Activated naive CD8-positive, alpha-beta T cell (primary cell): ENCODE measurements around the gene NOTO.
"Not testable (repeated sequence)": the region's sequence is repeated elsewhere in the genome, so short reads cannot be mapped to it uniquely, and the experiment has no call there.

ENCODE experiments used
- H3K27ac Mint-ChIP-seq: one replicate; pipeline ENCODE4 v1.8.0; 2021; ENCODE audit warnings: mixed read lengths
- H3K27me3 Mint-ChIP-seq: one replicate; pipeline ENCODE4 v1.8.0; 2021; ENCODE audit warnings: mixed read lengths
- H3K36me3 Mint-ChIP-seq: one replicate; pipeline ENCODE4 v1.8.0; 2021; ENCODE audit warnings: mixed read lengths
- H3K4me1 Mint-ChIP-seq: one replicate; pipeline ENCODE4 v1.8.0; 2021; ENCODE audit warnings: low read depth, mixed read lengths
- H3K4me3 Mint-ChIP-seq: one replicate; pipeline ENCODE4 v1.8.0; 2021; ENCODE audit warnings: mild to moderate bottlenecking, mixed read lengths
- H3K9me3 Mint-ChIP-seq: one replicate; pipeline ENCODE4 v1.8.0; 2021; ENCODE audit warnings: low read depth, mixed read lengths

The NOTO gene, protein sequence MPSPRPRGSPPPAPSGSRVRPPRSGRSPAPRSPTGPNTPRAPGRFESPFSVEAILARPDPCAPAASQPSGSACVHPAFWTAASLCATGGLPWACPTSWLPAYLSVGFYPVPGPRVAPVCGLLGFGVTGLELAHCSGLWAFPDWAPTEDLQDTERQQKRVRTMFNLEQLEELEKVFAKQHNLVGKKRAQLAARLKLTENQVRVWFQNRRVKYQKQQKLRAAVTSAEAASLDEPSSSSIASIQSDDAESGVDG

DNA sequence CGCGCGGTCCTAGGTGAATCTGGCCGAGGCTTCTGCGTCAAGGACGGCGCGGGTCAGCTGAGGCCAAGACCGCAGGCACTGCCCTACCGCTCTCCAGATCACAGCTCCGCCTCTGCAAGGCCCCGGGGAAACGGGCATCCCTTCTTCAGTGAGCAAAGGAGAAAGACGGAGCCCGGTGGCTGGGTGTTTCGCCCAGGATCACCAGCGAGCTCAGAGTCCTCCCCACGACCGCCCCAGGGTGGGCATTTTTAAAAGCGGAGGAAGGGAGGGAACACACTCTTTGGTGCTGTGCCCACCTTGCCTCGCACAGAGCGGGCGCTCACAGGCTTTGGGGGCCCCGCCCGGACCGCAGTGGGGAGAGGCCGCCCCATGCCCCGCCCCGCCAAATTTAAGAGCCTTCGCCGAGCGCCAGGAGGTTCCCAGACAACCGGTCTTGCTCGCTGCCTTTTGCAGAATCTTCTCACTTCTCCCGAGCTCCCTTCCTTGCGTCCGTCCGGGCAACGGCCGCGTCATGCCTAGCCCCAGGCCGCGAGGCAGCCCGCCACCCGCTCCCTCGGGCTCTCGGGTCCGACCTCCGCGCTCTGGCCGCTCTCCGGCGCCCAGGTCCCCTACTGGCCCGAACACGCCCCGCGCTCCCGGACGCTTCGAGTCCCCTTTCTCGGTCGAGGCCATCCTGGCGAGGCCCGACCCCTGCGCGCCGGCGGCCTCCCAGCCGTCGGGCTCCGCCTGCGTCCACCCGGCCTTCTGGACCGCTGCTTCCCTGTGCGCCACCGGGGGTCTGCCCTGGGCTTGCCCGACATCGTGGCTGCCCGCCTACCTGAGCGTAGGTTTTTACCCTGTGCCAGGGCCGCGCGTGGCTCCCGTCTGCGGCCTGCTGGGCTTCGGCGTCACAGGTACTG lies at the start of gene NOTO:
NOTO (plus strand) TSS at position 419 of the 899 bp plus-strand sequence; CDS start at position 512, 93 bp downstream.
- H3K4me1 Mint-ChIP-seq = peaks cover 3% of the 10 kb centered on the region
- no peaks in the 10 kb centered on the region for H3K36me3 Mint-ChIP-seq
- peaks cover 23% of the 10 kb centered on the region for H3K27me3 Mint-ChIP-seq
- peak within 1 kb of the TSS; percentile 76 for H3K4me3 Mint-ChIP-seq
- H3K27ac Mint-ChIP-seq = no peak within 1 kb of the TSS
- H3K9me3 Mint-ChIP-seq = no peaks in the 10 kb centered on the region

DNA sequence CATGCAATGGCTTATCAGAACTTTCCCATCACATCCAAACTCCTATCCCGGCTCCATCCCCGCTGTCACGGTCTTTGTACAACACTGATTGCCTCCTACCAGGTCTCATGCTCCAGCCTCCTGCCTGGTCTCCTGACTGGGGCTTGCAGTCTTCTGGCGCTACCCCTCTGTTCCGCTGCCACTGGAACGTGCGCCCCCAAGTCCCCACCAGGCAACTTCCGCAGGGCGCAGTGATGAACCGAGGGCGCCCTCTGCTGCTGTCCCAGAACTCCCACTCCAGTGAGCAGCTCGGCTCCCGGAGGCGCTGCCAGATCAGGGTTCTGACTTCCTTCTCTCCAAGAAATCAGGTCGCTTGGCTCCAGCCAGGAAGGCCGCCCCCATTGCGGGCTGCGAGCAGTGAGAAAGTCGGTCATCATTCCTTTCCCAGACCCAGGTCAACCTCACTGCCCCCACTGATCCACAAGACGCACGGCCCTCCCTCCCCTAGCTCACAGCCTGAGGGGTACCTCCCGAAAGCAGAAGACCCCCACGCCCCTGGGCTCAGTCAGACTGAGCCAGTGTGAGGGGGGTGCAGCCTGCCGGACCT lies 45.7 kb upstream of the NOTO start:
- Mint-ChIP-seq H3K4me3 (no peak overlapping the region), H3K27me3 (peaks cover 32% of the 10 kb centered on the region), H3K36me3 (no peaks in the 10 kb centered on the region), H3K4me1 (no peaks in the 10 kb centered on the region), H3K9me3 (no peaks in the 10 kb centered on the region), H3K27ac (no peak overlapping the region)

DNA sequence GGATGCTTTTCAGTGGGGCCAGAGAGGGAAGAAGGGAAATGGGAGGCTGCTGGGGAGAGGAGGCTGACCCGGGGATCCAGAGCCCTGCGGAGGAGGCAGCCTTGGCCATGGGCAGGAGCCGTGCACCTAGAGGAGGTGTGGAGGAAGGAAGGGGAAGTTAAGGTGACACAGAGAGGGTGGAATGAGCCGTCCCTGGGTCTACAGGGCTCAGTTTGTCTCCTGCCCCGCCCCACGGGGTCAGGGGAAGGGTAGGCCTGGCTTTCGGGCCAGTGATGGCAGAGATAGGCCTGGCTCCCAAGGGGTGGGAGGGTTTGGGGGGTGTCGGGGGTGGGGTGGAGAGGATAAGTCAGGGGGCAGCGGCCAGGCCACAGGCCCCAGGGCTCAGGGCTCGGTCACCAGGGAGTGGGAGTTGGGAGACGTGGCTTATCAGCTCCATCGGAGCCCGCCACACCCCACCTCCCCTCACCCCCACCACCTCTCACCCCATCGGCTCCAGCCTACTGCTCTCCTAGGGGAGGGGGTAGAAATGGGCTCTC lies 39.5 kb upstream of the NOTO start:
- Mint-ChIP-seq H3K4me3 (no peak overlapping the region), H3K9me3 (no peaks in the 10 kb centered on the region), H3K27ac (no peak overlapping the region), H3K36me3 (no peaks in the 10 kb centered on the region), H3K27me3 (peaks cover 16% of the 10 kb centered on the region), H3K4me1 (no peaks in the 10 kb centered on the region)

DNA sequence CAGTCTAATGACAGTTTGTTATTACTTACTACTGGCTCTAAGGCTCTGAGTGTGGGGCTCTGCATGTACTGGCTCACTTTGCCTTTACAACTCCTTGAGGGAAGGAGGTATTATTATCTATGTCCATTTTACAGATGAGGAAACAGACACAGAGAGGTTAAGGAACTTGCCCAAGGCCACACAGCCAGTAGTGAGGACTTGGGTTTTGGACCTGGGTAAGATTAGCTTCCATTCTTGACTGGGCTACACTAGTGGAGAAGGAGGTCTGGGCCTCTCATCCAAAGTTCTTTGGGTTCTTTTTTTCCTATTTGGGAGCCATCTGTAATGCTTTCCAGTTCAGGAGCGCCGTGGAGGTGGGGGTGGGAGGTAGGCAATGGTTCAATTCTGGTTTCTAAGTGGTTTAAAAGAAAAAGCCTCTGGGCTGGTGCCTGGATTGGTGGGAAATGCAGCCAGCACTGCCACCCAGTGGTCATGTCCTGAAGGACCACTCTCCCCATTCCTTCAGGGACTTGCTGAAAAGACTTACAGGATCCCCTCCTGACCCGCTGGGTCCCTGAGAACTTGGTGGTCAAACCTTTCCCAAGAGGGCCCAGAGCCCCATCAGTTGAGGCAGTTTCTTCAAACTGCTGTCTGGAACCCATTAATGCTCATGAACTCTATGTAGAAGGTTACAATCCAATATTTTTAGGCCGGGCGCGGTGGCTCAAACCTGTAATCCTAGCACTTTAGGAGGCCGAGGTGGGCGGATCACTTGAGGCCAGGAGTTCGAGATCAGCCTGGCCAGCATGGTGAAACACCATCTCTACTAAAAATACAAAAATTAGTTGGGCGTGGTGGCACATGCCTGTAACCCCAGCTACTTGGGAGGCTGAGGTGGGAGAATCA lies 38.6 kb upstream of the NOTO start:
- Mint-ChIP-seq H3K27ac (no peak overlapping the region), H3K4me3 (no peak overlapping the region), H3K27me3 (peaks cover 11% of the 10 kb centered on the region), H3K36me3 (no peaks in the 10 kb centered on the region), H3K4me1 (no peaks in the 10 kb centered on the region), H3K9me3 (no peaks in the 10 kb centered on the region)

DNA sequence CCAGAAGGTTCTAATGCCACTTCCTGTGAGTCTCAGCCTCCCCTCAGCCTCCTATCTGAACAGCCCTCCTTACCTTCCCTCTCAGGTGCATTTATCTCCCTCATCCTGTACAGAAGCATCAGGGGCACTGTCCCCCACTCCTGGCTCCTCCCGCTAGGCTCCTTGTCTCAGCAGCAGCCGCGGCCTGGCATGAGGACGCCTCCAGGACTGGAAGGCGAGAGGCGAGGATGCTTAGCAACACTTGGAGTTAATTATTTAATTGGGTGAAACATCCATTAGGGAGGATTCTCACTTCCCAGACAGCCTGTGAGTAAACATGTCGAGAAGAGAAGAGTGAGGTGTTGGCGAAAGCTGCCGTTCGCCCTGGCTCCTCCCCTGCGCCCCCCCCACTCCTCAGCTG lies 36.4 kb upstream of the NOTO start:
- H3K9me3 Mint-ChIP-seq, H3K4me1 Mint-ChIP-seq, H3K4me3 Mint-ChIP-seq, H3K36me3 Mint-ChIP-seq, H3K27me3 Mint-ChIP-seq, H3K27ac Mint-ChIP-seq: not testable (repeated sequence)

DNA sequence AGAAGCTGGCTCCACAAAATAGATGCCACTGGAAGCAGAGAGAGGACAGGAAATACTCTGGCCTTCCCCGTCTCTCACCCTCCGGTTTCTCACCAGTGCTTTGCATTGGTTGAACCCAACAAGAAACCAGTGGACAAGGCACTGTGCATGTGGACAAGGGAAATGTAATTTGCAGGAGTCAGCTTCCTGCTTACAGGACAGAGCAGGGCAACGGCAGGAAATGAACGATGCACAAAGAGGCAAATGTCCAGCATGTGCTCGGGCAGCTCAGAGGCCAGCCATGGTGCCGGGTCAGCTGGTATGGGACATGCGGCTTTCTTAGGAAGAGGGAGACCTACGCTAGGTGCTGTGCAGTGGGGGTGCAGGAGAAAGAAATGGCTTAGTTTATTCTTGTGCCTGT lies 35.6 kb upstream of the NOTO start:
- H3K4me3 Mint-ChIP-seq, H3K9me3 Mint-ChIP-seq, H3K4me1 Mint-ChIP-seq, H3K27me3 Mint-ChIP-seq, H3K36me3 Mint-ChIP-seq, H3K27ac Mint-ChIP-seq: not testable (repeated sequence)

DNA sequence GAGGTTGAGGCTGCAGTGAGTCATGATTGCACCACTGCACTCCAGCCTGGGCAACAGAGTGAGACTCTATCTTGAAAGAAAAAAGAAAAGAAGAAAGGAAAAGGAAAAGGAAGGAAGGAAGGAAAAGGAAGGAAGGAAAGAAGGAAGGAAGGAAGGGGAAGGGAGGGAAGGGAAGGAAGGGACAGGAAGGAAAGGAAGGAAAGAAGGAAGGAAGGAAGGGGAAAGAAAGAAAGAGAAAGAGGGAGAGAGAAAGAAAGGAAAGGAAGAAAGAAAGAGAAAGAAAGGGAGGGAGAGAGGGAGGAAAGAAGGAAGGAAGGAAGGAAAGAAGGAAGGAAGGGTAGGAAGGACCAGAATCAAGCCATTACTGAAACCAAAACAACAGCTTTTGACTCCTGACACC lies 34.0 kb upstream of the NOTO start:
- H3K4me3 Mint-ChIP-seq, H3K27ac Mint-ChIP-seq, H3K4me1 Mint-ChIP-seq, H3K27me3 Mint-ChIP-seq, H3K36me3 Mint-ChIP-seq, H3K9me3 Mint-ChIP-seq: not testable (repeated sequence)

DNA sequence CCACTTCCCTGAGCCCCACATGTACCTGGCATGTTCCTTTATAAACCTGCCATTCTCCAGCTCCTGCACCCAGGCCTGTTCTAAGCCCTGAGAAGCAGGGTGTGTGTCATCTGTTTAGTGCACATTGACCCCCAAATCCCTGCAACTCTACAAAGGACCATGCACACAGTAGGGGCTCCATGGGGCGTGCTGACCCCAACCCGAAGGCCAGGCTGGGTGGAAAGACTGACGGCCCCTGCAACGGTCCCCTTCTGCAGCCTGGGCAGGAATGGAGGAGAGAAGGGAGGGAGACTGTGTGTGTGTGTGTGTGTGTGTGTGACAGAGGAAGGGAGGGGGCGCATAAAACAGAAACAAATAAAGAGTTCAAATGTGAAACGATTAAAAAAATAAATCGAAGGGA lies 32.0 kb upstream of the NOTO start:
- not testable (repeated sequence) for H3K4me1 Mint-ChIP-seq, H3K36me3 Mint-ChIP-seq, H3K4me3 Mint-ChIP-seq, H3K27ac Mint-ChIP-seq, H3K9me3 Mint-ChIP-seq, H3K27me3 Mint-ChIP-seq

DNA sequence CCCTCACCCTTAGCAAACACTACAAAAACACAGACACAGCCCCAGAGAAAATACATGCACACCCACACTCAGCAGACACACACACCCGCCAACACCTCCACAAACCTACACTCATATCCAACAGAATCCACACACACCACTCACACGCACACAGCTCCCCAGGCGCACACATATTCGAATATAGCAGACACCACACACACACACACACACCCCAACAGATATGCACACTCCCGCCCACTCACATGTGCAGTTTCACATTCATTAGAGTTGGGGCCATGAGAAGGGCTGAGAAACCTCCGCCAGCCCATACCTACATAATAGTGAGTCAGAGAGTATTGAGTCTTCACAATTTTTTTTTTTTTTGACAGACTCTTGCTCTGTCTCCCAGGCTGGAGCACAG lies 29.4 kb upstream of the NOTO start:
- H3K4me1 Mint-ChIP-seq = peaks cover 18% of the 10 kb centered on the region
- H3K4me3 Mint-ChIP-seq = no peak overlapping the region
- no peaks in the 10 kb centered on the region for H3K36me3 Mint-ChIP-seq
- no peaks in the 10 kb centered on the region for H3K9me3 Mint-ChIP-seq
- peak overlapping the region; percentile 0 for H3K27ac Mint-ChIP-seq
- peaks cover 4% of the 10 kb centered on the region for H3K27me3 Mint-ChIP-seq

DNA sequence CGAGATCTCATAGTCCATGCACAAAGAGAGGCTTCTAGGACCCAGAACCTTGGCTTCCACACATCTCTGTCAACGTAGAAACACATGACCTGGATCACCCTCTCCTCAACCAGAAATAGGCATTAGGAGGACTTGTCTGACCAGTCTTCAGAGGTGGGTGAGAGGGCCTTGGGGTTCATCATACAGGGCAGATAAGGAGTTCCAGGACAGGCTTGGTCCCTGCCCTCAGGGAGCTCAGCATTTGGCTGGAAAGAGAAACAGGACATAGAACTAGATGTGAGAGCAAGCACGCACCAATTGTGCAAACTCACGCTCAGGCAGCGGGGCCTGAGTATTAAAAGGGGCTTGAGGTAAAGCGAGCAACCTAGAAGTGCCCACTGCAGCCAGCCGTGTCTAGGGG lies 28.6 kb upstream of the NOTO start:
- Mint-ChIP-seq H3K27ac (no peak overlapping the region), H3K9me3 (no peaks in the 10 kb centered on the region), H3K27me3 (peaks cover 6% of the 10 kb centered on the region), H3K36me3 (no peaks in the 10 kb centered on the region), H3K4me3 (peak overlapping the region; percentile 3), H3K4me1 (peaks cover 18% of the 10 kb centered on the region)

DNA sequence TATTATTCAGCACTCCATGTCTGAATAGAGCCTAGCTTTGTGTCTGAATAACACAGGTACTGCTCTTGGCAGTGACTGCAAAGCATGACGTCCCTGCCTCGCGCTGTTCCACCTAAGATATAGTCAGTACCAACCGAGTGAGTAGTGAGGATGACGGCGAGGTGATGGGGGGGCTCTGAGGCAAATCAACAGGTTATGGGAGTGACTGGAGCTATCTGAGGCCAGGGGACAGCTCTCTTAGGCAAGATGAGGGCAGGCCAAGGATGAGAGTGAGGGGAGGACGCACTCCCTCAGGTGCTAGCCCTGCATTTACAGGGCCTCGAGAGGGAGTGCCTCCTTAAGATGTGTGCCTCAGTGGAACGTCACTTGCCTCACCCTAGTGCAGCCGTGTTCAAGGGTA lies 28.1 kb upstream of the NOTO start:
- Mint-ChIP-seq H3K36me3 (no peaks in the 10 kb centered on the region), H3K27ac (no peak overlapping the region), H3K4me3 (peak overlapping the region; percentile 24), H3K9me3 (no peaks in the 10 kb centered on the region), H3K27me3 (peaks cover 6% of the 10 kb centered on the region), H3K4me1 (peaks cover 18% of the 10 kb centered on the region)

DNA sequence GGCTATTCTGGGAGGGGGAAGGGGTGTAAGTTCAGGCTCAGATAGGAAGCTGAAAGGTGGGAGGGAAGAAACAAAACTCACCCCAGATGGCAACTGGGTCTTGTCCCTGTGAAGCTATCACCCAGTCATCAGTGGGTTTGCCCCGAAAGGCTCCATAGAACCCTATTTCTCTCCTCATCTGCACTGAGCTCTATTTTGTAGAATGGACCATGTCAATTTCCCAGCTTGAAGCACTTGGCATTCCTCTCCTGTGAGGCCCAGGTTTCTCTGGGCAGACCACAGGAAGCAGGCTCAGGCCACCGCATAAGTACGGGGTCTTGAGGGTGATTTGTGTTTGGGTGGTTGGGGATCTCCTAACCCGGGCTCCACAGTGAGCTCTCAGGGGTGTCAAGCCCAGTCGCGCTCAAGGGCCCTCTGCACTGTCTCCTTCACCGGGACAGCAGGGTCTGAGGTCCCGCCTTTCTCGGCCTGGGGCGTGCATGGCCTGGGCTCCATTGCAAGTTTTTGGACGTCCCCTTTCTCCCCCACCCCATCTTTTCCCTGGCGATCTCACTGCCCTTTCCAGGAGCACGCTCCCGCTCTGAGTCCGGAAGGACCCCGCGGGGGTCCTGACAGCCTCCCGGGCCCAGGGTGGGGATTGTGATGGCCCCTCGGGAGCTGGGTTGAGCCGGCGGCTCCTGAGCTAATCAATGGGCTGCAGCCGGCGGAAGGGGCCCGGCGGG lies 27.3 kb upstream of the NOTO start:
- Mint-ChIP-seq H3K27me3 (peaks cover 13% of the 10 kb centered on the region), H3K4me3 (peak overlapping the region; percentile 42), H3K27ac (no peak overlapping the region), H3K4me1 (peaks cover 18% of the 10 kb centered on the region), H3K9me3 (no peaks in the 10 kb centered on the region), H3K36me3 (no peaks in the 10 kb centered on the region)

DNA sequence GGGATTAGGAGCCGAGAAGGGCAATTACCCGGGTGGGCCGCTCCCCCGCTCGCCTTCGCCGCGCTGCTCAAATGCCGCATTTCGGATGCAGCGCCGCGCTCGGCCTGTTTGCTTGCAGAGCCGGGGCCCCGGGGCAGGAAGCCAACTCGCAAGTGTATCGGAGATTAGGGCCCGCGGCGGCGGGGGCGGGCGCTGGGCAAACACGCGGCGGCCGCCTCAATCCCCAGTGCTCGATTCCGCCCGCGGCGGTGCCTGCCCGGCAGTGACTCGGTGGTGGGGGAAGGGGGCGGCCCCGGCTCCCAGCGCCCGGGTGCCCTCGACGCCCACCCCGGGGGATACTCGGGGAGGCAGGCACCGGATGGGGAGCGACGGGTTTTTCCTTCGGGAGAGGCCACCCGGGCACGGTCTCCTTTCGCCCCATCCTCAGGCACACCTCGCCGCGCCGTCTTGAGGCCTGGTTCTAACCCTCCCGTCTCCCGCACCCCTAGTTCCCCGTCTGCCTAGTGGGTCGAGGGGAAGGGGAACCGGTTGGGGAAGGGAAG lies 26.6 kb upstream of the NOTO start:
- no peaks in the 10 kb centered on the region for H3K36me3 Mint-ChIP-seq
- H3K27ac Mint-ChIP-seq = no peak overlapping the region
- no peaks in the 10 kb centered on the region for H3K9me3 Mint-ChIP-seq
- peak overlapping the region; percentile 90 for H3K4me3 Mint-ChIP-seq
- H3K27me3 Mint-ChIP-seq = peaks cover 17% of the 10 kb centered on the region
- H3K4me1 Mint-ChIP-seq = peaks cover 18% of the 10 kb centered on the region
